ENCODE measurements around the gene DNAJC1. TPM values are rescaled to one million over a fixed set of nuclear protein-coding genes. Genes with fewer than 3 reads are reported as not detected.

The DNAJC1 gene
- total and polyA plus RNA-seq, 3 donors from 2014 or later, result 16.7 to 59.6 (median 59.0) TPM

DNA sequence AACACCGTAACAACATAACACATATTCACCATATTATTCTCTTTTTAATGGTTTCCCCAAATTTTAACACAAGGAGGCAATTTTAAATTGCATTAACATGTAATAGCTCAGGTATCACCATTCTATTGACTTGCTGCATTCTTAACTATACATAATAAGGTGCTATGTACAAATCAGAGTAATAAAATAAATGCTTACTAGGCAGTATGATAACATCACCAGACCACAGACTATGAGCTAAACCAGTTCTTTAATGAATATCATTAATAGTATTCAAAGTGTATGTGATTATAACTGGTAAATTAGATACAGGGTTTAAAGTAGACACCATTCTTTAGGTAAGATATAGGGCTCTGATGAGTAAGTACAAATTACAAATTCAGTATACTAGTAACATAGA lies 226.6 kb downstream of the DNAJC1 start:
- Histone ChIP-seq H3K4me1 (no peaks in the 10 kb centered on the region), H3K27ac (no peak overlapping the region), H3K4me3 (no peak overlapping the region), H3K27me3 (no peaks in the 10 kb centered on the region), H3K9me3 (no peaks in the 10 kb centered on the region), H3K36me3 (ENCODE audit: low read depth, missing control alignments) (no peaks in the 10 kb centered on the region)
- TF ChIP-seq POLR2A (IDR thresholded peaks at IDR 0.05), result no peak
- TF ChIP-seq, protein P1, sequence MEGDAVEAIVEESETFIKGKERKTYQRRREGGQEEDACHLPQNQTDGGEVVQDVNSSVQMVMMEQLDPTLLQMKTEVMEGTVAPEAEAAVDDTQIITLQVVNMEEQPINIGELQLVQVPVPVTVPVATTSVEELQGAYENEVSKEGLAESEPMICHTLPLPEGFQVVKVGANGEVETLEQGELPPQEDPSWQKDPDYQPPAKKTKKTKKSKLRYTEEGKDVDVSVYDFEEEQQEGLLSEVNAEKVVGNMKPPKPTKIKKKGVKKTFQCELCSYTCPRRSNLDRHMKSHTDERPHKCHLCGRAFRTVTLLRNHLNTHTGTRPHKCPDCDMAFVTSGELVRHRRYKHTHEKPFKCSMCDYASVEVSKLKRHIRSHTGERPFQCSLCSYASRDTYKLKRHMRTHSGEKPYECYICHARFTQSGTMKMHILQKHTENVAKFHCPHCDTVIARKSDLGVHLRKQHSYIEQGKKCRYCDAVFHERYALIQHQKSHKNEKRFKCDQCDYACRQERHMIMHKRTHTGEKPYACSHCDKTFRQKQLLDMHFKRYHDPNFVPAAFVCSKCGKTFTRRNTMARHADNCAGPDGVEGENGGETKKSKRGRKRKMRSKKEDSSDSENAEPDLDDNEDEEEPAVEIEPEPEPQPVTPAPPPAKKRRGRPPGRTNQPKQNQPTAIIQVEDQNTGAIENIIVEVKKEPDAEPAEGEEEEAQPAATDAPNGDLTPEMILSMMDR (IDR thresholded peaks at IDR 0.05), result no peak
- no peak for DNase-seq
- 98 to 100% methylated on average over 1 of the region's 1 CpG for WGBS, 2 donors
- intact Hi-C loops (cut with DNase I; ENCODE audit: low total_unique reads), result no loop called here

DNA sequence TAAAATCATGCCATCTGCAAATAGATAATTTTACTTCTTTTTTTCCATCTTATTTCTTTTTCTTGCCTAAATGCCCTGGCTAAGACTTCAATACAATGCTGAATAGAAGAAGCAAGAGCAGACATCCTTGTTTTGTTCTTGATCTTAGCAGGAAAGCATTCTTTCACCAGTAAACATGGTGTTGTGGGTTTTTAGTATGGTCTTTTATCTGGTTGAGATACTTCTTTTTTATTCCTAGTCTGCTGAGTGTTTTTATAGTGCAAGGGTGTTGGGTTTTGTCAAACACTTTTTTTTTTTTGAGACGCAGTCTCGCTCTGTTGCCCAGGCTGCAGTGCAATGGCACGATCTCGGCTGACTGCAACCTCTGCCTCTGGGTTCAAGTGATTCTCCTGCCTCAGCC lies 232.3 kb downstream of the DNAJC1 start:
- no peaks in the 10 kb centered on the region for H3K9me3 ChIP-seq
- TF ChIP-seq, protein P1 (IDR thresholded peaks at IDR 0.05), result no peak
- H3K27me3 ChIP-seq, result no peaks in the 10 kb centered on the region
- H3K4me1 ChIP-seq, result no peaks in the 10 kb centered on the region
- no peaks in the 10 kb centered on the region for H3K36me3 ChIP-seq (ENCODE audit: low read depth, missing control alignments)
- DNase-seq, result no peak
- H3K27ac ChIP-seq, result no peak overlapping the region
- intact Hi-C loops (cut with DNase I; ENCODE audit: low total_unique reads), result no loop called here
- H3K4me3 ChIP-seq, result no peak overlapping the region
- 97 to 98% methylated on average over 4 of the region's 4 CpGs for WGBS, 2 donors

DNA sequence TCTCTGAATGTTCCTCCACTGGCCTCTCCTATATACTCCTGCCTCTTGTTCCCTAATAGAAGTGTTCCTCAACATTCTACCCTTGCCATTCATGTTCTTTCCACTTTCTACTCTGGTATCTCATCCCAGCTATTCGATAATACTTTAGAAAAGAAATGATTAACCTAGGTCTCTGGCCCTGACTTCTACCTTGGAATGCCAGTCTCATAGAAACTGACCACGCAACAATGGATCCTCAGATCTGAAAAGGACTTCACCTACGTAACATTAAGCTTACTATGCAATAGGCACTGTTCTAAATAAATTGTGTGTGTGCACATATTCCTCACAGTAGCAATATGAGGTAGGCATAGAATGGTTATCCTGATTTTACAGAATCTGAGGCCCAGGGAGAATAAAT lies 234.5 kb downstream of the DNAJC1 start:
- DNase-seq, result no peak
- no peak for TF ChIP-seq POLR2A (IDR thresholded peaks at IDR 0.05)
- TF ChIP-seq, protein P1 (IDR thresholded peaks at IDR 0.05), result no peak
- 97 to 98% methylated on average over 3 of the region's 3 CpGs for WGBS, 2 donors
- H3K4me3 ChIP-seq, result no peak overlapping the region
- no peaks in the 10 kb centered on the region for H3K9me3 ChIP-seq
- no peaks in the 10 kb centered on the region for H3K36me3 ChIP-seq (ENCODE audit: low read depth, missing control alignments)
- no peaks in the 10 kb centered on the region for H3K4me1 ChIP-seq
- no peaks in the 10 kb centered on the region for H3K27me3 ChIP-seq
- no peak overlapping the region for H3K27ac ChIP-seq
- intact Hi-C loops (cut with DNase I; ENCODE audit: low total_unique reads), result no loop called here

DNA sequence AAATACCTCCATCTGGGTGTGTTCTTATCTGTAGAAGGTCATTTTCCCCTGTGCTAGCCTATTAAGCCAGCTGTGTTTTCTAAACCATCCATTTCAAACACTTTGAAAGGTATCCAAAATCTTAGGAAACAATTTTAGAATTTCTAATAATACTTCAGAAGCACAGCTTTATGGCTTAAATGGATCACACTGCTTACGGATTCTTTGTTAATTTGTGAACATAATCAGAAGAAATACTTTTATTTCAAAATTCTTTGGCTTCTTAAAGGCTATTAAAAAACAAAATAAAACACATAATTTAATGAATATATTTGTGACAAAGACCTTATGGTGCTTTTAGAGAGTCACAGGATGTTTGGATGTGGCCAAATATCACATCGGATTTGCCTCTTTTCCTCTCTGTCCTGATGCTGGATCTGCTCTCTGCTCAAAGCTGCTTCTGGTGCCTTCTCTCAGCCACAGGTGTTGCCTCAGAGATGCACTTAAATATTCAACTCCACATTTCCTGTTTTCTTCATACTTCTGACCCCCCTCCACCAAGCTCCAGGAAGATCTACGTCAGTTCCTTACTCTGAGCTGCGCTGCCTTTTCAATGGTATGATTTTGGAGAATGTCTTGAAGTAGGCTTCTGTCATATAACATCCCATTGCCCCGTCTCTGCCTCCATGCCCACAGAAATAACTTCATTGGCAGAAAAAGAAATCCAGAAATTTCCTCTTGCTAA lies 238.9 kb downstream of the DNAJC1 start:
- Histone ChIP-seq H3K27ac (no peak overlapping the region), H3K9me3 (no peaks in the 10 kb centered on the region), H3K4me3 (no peak overlapping the region), H3K4me1 (no peaks in the 10 kb centered on the region), H3K36me3 (ENCODE audit: low read depth, missing control alignments) (no peaks in the 10 kb centered on the region), H3K27me3 (no peaks in the 10 kb centered on the region)
- 73 to 75% methylated on average over 5 of the region's 5 CpGs for WGBS, 2 donors
- intact Hi-C loops (cut with DNase I; ENCODE audit: low total_unique reads), result no loop called here
- no peak for DNase-seq
- TF ChIP-seq, protein P1 (IDR thresholded peaks at IDR 0.05), result no peak
- TF ChIP-seq POLR2A (IDR thresholded peaks at IDR 0.05), result no peak

DNA sequence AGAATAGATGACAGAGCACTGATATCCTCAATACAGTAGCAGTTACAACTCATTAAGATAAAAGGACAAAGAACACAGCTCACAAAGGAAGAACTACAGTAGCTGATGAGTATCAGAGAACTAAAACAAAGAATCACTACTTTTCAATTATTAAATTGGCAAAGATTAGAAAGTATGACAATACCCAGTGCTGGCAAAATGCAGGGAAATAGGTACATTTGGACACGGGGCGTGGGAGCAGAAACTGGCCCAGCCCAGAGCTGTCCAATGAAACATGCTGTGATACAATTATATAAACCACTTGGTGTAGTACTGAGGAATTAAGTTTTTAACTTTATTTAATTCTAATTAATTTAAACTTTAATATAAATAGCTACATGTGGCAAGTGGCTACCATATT lies 243.2 kb downstream of the DNAJC1 start:
- DNase-seq, result no peak
- Histone ChIP-seq H3K9me3 (no peaks in the 10 kb centered on the region), H3K27me3 (no peaks in the 10 kb centered on the region), H3K27ac (no peak overlapping the region), H3K4me3 (no peak overlapping the region), H3K4me1 (peaks cover 4% of the 10 kb centered on the region), H3K36me3 (ENCODE audit: low read depth, missing control alignments) (no peaks in the 10 kb centered on the region)
- intact Hi-C loops (cut with DNase I; ENCODE audit: low total_unique reads), result no loop called here
- WGBS, 2 donors, result 95 to 96% methylated on average over 2 of the region's 2 CpGs
- no peak for TF ChIP-seq POLR2A (IDR thresholded peaks at IDR 0.05)
- TF ChIP-seq, protein P1 (IDR thresholded peaks at IDR 0.05), result no peak
